PFSK-1 (cell line): ENCODE data around the gene DLL3.

Experiments used
- POLR2AphosphoS5 ChIP-seq: IDR thresholded peaks from 2 replicates; pipeline ENCODE4 v1.6.1; 2012; ENCODE audit warnings: low read depth, mild to moderate bottlenecking, control low read depth, low read length, moderate library complexity
- REST ChIP-seq, 2 experiments: IDR thresholded peaks; 2 replicates each; pipeline versions ENCODE4 v1.6.1 to v1.8.0; 2011 to 2012; ENCODE audit warnings: low read depth in 2 of 2, low read length in 2 of 2, control low read depth in 1 of 2, inconsistent platforms in 1 of 2, mild to moderate bottlenecking in 1 of 2, moderate library complexity in 1 of 2; ENCODE audit not compliant: insufficient read depth in 1 of 2
- SIN3A ChIP-seq: IDR thresholded peaks from 2 replicates; pipeline ENCODE4 v1.6.1; 2012; ENCODE audit warnings: mild to moderate bottlenecking, low read length, moderate library complexity, borderline replicate concordance; ENCODE audit not compliant: insufficient read depth
- TAF1 ChIP-seq: IDR thresholded peaks from 2 replicates; pipeline ENCODE4 v1.6.1; 2012; ENCODE audit warnings: low read length, control low read depth, borderline replicate concordance; ENCODE audit not compliant: insufficient read depth

- TF ChIP-seq SIN3A (no peak), POLR2AphosphoS5 (no peak), TAF1 (no peak), REST (IDR thresholded peaks at IDR 0.05; ENCODE audit: insufficient read depth in 1 of 2, low read depth in 2 of 2, low read length in 2 of 2) (no peak)
These were observed 25.9 kb upstream of the DLL3 start for GRCh38 chr19:39472746-39473442.
